Measurements from ENCODE around the gene C1QTNF9.
"Not testable (repeated sequence)": the region's sequence is repeated elsewhere in the genome, so short reads cannot be mapped to it uniquely, and the experiment has no call there.

C1QTNF9 gene

GRCh38 chr13:24323739-24324075 is 14.3 kb downstream of the C1QTNF9 start:
- DNase-seq = no peak

DNA sequence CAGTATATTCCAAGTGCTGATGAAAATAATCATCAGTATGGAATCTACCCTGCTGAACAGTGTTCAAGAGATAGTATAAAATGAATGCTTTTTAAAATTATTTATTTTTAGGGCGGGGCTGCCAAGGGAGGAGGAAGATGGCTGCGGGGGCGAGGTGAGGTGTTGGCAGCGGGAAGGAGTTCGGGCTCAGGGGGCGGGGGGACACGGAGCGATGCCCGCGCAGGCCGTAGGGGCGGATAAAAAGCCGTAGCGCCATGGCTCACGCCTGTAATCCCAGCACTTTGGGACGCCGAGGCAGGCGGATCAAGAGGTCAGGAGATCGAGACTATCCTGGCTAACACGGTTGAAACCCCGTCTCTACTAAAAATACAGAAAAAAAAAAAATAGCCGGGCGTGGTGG is 18.2 kb downstream of the C1QTNF9 start:
- DNase-seq = not testable (repeated sequence)

GRCh38 chr13:24328145-24328544 is 18.8 kb downstream of the C1QTNF9 start:
- no peak for DNase-seq

GRCh38 chr13:24338721-24339120 is 29.3 kb downstream of the C1QTNF9 start:
- no peak for DNase-seq

DNA sequence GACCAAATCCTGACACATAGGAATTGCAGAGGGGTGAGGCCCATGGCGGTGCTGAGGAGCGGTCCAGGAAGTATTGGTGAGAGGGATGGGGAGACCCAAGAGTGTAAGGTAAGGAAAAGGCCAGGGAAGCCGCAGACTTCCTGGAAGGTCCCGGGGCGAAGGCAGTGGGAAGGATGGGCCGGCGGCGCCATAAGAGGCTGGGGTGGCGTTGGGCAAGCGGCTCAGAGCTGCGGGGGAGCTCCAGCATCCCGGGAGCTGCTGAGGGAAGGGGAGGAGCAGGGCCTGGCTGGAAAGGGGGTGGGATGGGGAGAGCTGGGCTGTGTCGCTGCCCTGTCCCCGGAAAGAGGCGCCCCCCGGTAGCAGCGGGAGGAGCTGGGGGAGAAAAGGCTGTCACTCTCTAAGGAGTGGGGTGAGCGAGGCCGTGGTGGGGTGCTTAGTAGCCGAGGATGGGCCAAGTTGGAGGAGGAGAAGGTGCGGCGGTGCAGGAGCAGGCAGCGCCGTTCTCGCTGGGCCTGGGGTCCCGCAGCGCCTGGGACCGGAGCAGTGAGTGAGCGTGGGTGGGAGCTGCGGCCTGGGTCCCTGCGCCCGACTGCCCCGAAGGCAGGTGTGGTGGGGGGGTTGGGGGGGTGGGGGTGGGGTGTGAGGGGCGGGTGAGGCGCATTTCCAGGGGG is 30.7 kb downstream of the C1QTNF9 start:
- DNase-seq = no peak

GRCh38 chr13:24340608-24340955 is 31.2 kb downstream of the C1QTNF9 start:
- no peak for DNase-seq

DNA sequence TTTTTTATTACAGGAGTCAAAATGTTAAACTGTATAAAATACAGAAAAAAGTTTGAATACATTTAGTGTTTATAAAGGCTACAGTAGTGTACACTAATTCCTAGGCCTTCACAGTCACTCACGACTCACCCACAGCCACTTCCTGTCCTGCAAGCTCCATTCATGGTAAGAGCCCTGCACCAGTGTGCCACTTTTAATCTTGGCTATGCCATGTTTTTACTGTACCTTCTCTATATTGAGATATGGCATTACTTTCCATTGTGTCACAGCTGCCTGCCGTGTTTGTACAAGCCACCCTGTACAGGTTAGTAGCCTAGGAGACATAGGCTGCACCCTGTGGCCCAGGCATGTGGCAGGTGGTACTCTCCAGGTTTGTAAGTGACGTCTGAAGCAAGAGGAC is 32.1 kb downstream of the C1QTNF9 start:
- no peak for DNase-seq

DNA sequence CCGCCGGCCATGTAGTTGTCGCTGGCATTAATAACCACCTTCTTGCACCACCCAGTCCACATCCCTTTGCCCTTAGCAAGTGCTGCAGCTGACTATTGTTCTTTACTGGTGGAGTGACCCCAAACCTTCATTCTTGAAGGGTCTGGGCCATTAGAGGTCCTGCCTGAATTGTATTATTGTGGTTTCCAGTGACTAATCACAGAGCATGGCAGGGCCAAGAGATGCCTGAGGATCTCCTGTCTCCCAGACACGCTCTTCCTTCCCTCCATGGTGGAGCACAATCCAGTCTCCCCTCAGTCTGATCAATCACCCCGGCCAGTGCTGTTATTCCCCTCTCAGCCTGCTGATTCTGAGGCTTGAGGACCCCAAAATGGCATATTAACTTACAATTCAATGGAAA is 39.0 kb downstream of the C1QTNF9 start:
- DNase-seq = no peak

GRCh38 chr13:24348797-24349515 is 39.6 kb downstream of the C1QTNF9 start:
- no peak for DNase-seq

DNA sequence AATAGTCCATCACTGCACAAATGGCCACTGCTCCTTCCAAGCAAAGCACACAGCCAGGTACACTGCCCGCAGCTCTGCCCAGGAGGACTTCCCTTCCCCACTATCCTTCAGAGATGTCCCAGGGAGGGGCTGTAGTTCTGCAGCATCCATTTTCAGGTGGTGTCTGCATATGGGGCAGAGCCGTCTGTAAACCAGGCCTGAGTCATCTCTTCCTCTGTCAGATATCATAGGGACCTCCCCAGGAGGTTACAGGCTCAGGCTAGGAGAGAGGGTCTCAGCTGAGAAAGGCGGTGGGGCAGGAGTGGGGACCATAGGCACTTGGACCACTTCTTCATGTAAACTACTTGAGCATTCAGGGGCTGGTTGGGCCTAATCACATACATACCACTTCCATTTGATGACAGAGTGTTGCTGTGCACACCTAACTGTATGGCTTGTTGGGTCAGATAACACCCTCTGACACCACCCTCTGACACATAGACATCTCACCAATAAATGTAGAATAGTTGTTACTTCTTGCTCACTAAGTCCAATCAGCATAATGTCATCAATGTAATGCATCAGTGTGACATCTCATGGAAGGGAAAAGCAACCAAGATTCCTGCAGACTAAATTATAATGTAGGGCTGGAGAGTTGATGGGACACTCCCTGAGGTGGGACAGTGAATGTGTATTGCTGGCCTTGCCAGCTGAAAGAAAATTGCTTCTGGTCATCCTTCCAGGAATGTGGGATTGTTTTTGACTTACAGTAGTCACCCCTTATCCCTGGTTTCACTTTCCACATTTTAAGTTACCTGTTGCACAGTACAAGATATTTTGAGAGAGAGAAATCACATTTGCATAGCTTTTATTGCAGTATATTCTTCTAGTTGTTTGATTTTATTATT is 40.6 kb downstream of the C1QTNF9 start:
- not testable (repeated sequence) for DNase-seq

DNA sequence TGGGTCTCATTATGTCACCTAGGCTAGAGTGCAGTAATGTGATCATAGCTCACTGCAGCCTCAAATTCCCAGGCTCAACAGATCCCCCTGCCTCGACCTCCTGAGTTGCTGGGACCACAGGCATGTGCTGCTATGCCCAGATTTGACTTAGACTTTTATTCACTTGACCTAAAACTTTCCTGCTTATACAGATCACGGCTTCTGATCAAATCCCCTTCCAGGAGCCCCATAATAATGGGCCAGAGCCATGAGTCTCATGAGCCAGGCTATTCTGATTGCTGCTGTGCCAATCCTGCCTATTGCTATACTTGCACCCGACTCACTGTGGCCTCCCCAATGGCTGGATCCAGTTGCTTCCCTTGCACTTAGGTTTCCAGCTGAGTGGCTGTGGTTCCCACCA is 42.0 kb downstream of the C1QTNF9 start:
- no peak for DNase-seq

DNA sequence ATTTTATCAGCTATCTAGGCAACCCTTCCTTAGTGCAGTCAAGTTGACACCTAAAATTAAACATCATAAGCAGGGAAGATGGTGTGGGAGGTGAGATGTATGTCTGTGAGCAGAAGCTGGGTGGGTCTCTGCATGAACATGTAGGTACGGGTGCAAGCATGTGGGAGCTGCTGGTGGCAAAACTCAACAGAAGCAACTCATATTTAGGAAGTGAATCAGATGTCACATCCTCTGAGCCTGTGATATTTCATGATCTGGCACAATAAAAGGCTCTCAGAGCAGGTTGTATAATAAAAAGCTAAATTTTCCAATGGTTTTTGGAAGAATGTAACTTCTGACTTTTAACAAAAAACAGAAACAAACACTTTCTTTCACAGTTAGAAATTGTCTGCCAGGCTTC is 44.4 kb downstream of the C1QTNF9 start:
- DNase-seq = no peak

DNA sequence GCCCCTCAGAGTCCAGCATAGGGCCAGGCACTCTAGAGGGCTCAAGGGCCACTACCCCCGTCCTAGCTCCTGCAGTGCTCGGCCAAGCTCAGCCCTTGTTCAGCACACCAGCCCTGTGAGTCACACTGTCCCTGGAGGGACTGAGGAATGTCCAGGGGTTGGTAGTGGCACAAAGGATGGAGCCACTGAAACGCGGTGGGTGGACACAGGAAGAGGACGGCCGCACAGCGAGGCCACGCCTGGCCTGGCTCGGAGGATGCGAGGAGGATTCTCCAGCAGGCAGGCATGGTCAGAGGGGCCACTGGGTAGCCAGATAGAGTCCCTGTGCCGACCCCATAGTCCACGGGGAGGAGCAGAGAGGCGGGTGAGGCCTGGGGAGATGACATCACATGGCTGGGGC is 45.7 kb downstream of the C1QTNF9 start:
- no peak for DNase-seq

DNA sequence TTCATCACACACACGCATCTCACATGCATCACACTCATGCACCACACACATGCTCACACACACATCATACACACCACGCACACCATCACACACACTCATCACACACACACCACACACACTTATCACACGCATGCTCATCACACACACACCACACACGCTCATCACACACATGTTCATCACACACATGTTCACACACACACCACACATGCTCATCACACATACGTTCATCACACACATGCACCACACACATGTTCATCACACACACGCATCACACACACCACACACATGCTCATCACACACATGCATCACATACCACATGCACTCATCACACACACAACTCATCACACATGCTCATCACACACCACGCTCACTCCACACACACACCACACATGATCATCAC is 46.9 kb downstream of the C1QTNF9 start:
- DNase-seq = no peak

- no peak for DNase-seq
Observed at GRCh38 chr13:24356837-24357236, 47.5 kb downstream of the C1QTNF9 start.

DNA sequence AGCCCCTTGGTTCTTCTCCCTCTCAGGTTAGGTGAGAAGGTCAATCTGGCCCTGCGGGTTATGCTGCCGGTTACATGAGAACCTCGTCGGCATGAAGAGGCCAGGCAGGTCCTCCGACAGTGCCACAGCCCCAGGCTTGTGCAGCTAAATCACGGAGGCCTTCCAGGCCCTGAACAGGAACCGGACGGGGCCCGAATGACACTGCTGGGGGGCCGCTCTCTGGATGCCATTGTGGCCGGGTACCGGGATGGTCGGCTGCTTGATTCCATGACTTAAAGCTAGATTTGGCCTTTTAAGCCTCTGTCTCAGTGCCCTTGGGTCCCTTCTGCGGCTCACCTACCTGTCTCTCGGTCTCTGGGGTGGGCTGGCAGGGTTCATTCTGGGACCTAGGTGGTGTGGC is 48.4 kb downstream of the C1QTNF9 start:
- DNase-seq = no peak

- not testable (repeated sequence) for DNase-seq
Observed at GRCh38 chr13:24358836-24359235, 49.5 kb downstream of the C1QTNF9 start.

- not testable (repeated sequence) for DNase-seq
Observed at GRCh38 chr13:24359252-24359651, 49.9 kb downstream of the C1QTNF9 start.

- DNase-seq = no peak
Observed at GRCh38 chr13:24360106-24360505, 50.7 kb downstream of the C1QTNF9 start.

DNA sequence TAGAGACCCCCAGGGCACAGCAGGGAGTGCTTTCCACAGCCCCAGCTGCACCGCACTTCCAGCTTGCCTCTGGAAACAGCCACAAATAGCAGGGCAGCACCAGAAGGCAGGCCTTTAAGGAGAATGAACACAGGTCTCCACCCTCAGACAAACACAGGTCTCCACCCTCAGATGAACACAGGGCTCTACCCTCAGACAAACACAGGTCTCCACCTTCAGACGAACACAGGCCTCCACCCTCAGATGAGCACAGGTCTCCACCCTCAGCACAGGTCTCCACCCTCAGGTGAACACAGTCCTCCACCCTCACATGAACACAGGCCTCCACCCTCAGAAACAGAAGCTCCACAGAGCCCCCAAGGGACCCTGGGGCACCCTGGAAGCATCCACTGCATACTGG is 51.7 kb downstream of the C1QTNF9 start:
- DNase-seq = no peak

- no peak for DNase-seq
Observed at GRCh38 chr13:24361852-24362366, 52.5 kb downstream of the C1QTNF9 start.

GRCh38 chr13:24362435-24362952 is 53.1 kb downstream of the C1QTNF9 start:
- no peak for DNase-seq

DNA sequence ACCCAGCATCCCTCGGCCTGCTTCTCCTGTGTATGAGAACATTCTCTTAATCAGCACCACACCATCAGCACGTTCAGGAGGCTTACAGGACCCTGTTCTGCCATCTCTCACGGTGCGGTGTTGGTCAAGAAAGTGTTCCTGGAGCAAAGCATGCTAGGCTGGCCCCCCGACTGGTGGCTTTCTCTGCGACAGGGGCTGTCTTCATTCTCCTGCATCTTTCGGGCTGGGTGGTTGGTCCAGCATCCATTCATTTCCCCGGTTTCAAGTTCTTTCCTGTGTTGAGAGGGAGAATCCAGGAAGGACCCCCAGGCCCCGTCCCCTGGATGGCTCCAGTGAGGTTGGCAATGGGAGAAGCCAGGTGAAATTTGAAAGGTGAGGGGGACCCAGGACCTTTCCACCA is 55.8 kb downstream of the C1QTNF9 start:
- DNase-seq = no peak
